Measurements from ENCODE around the gene RGS6.

RGS6 gene

DNA sequence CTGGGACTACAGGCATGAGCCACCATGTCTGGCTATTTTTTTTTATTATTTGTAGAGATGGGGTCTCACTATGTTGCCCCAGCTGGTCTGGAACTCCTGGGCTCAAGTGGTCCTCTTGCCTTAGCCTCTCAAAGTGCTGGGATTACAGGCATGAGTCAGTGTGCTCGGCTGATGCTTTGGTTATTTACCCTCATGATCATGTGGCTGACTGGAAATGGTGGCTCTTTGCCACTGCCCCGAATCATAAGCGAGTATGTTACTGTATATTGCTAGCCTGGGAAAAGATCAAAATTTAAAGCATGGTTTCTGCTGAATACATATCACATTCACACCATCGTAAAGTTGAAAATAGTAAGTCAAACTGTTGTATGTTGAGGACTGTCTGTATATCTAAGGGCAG lies 101.1 kb downstream of the RGS6 start:
- H3K36me3 ChIP-seq (ENCODE audit: control insufficient read depth in 1 of 2, insufficient read depth in 2 of 2, low read length in 2 of 2), result no peaks in the 10 kb centered on the region
- H3K4me3 ChIP-seq (ENCODE audit: low read depth in 1 of 2, low read length in 2 of 2), result no peak overlapping the region
- no peaks in the 10 kb centered on the region for H3K4me1 ChIP-seq (ENCODE audit: control insufficient read depth in 1 of 2, insufficient read depth in 2 of 2, low read length in 2 of 2)
- H3K27ac ChIP-seq (ENCODE audit: low read depth, low read length), result no peak overlapping the region
- H3K27me3 ChIP-seq (ENCODE audit: control insufficient read depth in 1 of 2, insufficient read depth in 2 of 2, low read length in 2 of 2), result no peaks in the 10 kb centered on the region
- H3K9ac ChIP-seq (ENCODE audit: low read depth in 1 of 2, low read length in 2 of 2), result no peak overlapping the region
- no peaks in the 10 kb centered on the region for H3K9me3 ChIP-seq (ENCODE audit: control insufficient read depth in 1 of 2, low read length in 2 of 2)

DNA sequence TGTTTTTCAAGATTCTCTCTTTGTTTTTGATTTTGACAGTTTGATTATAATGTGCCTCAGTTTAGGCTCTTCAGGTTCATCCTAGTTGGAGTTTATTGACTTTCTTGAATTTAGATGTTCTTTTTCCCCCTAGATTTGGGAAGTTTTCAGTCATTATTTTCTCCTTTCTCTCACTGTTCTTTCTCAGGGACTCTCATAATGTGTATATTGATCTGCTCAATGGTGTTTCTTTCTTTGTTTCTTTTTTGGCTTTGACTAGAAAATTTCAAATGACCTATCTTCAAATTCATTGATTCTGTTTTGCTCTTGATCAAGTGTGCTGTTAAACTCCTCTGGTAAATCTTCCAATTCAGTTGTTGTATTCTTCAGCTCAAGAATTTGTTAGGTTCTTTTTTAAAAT lies 108.3 kb downstream of the RGS6 start:
- Histone ChIP-seq H3K9ac (ENCODE audit: low read depth in 1 of 2, low read length in 2 of 2) (no peak overlapping the region), H3K4me1 (ENCODE audit: control insufficient read depth in 1 of 2, insufficient read depth in 2 of 2, low read length in 2 of 2) (no peaks in the 10 kb centered on the region), H3K9me3 (ENCODE audit: control insufficient read depth in 1 of 2, low read length in 2 of 2) (peaks cover 3 to 10% of the 10 kb centered on the region in 2 donors), H3K27ac (ENCODE audit: low read depth, low read length) (no peak overlapping the region), H3K27me3 (ENCODE audit: control insufficient read depth in 1 of 2, insufficient read depth in 2 of 2, low read length in 2 of 2) (no peaks in the 10 kb centered on the region), H3K4me3 (ENCODE audit: low read depth in 1 of 2, low read length in 2 of 2) (no peak overlapping the region), H3K36me3 (ENCODE audit: control insufficient read depth in 1 of 2, insufficient read depth in 2 of 2, low read length in 2 of 2) (no peaks in the 10 kb centered on the region)

DNA sequence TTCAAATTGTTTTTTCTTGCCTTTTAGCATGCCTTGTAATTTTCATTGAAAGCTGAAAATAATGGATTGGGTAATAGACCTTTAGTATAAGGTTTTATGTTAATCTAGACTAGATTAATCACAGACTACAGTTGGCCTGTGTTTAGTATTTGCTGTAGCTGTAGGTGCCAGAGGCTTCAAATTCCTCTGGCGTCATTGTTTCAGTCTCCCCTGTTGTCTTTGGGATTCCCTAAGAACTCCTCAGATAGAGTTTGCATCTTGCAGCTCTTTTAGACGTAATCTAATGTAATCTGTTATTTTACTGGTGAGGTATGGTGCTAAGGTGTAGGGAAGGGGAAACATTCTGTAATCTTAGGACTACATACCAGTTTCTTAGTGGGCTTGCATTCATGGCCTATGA lies 113.0 kb downstream of the RGS6 start:
- Histone ChIP-seq H3K9ac (ENCODE audit: low read depth in 1 of 2, low read length in 2 of 2) (no peak overlapping the region), H3K36me3 (ENCODE audit: control insufficient read depth in 1 of 2, insufficient read depth in 2 of 2, low read length in 2 of 2) (no peaks in the 10 kb centered on the region), H3K4me3 (ENCODE audit: low read depth in 1 of 2, low read length in 2 of 2) (no peak overlapping the region), H3K4me1 (ENCODE audit: control insufficient read depth in 1 of 2, insufficient read depth in 2 of 2, low read length in 2 of 2) (no peaks in the 10 kb centered on the region), H3K27ac (ENCODE audit: low read depth, low read length) (no peak overlapping the region), H3K27me3 (ENCODE audit: control insufficient read depth in 1 of 2, insufficient read depth in 2 of 2, low read length in 2 of 2) (no peaks in the 10 kb centered on the region), H3K9me3 (ENCODE audit: control insufficient read depth in 1 of 2, low read length in 2 of 2) (peaks cover 3 to 8% of the 10 kb centered on the region in 2 donors)

DNA sequence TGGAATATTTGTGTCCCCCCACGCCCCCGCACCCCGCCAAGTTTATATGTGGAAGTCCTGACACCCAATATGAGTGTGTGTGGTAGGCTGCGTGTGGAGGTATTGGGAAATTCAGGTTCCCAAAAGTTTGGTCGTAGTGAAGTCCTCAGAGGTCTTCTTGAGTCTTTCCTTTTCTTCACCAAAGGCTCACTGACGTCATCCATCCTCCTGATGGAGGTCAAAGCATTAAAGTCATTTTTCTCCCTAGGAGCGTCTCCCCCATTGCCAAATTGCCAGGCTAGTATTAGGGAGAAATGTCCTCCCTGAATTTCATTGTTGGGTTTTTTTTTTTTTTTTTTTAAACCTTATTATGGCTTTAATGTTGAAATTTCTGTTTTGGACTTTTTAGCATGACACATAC lies 113.7 kb downstream of the RGS6 start:
- Histone ChIP-seq H3K4me3 (ENCODE audit: low read depth in 1 of 2, low read length in 2 of 2) (no peak overlapping the region), H3K9ac (ENCODE audit: low read depth in 1 of 2, low read length in 2 of 2) (no peak overlapping the region), H3K27me3 (ENCODE audit: control insufficient read depth in 1 of 2, insufficient read depth in 2 of 2, low read length in 2 of 2) (no peaks in the 10 kb centered on the region), H3K4me1 (ENCODE audit: control insufficient read depth in 1 of 2, insufficient read depth in 2 of 2, low read length in 2 of 2) (no peaks in the 10 kb centered on the region), H3K36me3 (ENCODE audit: control insufficient read depth in 1 of 2, insufficient read depth in 2 of 2, low read length in 2 of 2) (no peaks in the 10 kb centered on the region), H3K27ac (ENCODE audit: low read depth, low read length) (no peak overlapping the region), H3K9me3 (ENCODE audit: control insufficient read depth in 1 of 2, low read length in 2 of 2) (peaks cover 2% of the 10 kb centered on the region in 2 donors)

DNA sequence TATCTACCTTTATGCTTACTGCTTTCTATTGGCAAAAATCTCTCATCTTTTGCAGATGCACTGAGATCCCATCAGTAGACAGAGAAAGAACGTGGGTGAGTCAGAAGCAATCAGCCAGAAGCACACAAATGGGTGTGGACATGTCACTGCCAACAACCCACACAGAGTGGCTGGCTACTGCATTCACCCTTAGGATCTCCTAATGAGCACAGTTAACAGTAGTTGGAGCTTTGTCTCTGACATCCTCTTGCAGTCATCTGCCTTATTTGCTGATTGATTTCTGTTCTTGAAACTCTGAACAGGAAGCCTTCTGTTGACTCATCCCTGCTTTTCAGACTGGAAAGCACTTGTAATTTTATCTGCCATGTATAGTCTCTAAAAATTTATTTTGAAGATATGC lies 117.2 kb downstream of the RGS6 start:
- no peaks in the 10 kb centered on the region for H3K36me3 ChIP-seq (ENCODE audit: control insufficient read depth in 1 of 2, insufficient read depth in 2 of 2, low read length in 2 of 2)
- no peaks in the 10 kb centered on the region for H3K27me3 ChIP-seq (ENCODE audit: control insufficient read depth in 1 of 2, insufficient read depth in 2 of 2, low read length in 2 of 2)
- no peaks in the 10 kb centered on the region for H3K4me1 ChIP-seq (ENCODE audit: control insufficient read depth in 1 of 2, insufficient read depth in 2 of 2, low read length in 2 of 2)
- no peak overlapping the region for H3K4me3 ChIP-seq (ENCODE audit: low read depth in 1 of 2, low read length in 2 of 2)
- H3K9me3 ChIP-seq (ENCODE audit: control insufficient read depth in 1 of 2, low read length in 2 of 2), result no peaks in the 10 kb centered on the region
- H3K9ac ChIP-seq (ENCODE audit: low read depth in 1 of 2, low read length in 2 of 2), result no peak overlapping the region
- H3K27ac ChIP-seq (ENCODE audit: low read depth, low read length), result no peak overlapping the region

DNA sequence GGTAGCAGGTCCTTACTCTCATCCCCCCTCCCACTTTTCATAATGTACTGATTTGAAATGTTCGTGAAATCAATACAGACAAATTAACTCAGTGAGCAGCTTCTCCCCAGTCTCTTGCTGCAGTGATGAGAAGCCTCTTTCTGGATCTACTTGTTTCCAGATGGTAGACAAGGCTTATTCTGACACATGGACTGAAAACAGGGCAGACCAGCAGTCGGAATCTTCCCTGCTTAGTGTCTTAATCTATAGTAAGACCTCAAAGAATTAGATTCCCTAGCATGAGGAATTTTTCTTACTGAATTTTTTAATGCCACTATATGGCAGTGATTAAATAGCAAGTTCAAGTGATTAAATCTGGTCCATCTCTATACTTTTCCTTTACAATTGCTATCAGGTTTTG lies 120.1 kb downstream of the RGS6 start:
- H3K4me3 ChIP-seq (ENCODE audit: low read depth in 1 of 2, low read length in 2 of 2), result no peak overlapping the region
- no peaks in the 10 kb centered on the region for H3K9me3 ChIP-seq (ENCODE audit: control insufficient read depth in 1 of 2, low read length in 2 of 2)

DNA sequence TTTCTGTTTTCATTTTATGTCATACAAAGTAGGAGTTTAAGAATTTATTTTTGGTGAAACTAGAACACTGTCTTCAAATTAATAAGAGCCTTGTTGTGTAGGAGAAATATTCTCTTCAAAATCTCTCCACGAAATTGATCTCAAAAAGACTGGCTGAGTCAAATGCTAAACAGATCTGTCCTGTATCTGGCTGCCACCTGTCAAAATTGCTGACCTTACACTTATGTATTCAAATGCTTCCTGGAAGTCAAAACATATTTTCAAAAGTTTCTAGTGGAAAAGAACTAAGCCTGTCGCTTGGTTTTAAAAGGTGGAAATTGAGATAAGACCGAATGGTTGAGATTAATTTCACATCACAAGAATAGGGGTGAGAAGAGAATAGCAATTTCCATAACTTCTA lies 121.4 kb downstream of the RGS6 start:
- Histone ChIP-seq H3K4me3 (ENCODE audit: low read depth in 1 of 2, low read length in 2 of 2) (no peak overlapping the region), H3K27me3 (ENCODE audit: control insufficient read depth in 1 of 2, insufficient read depth in 2 of 2, low read length in 2 of 2) (no peaks in the 10 kb centered on the region), H3K4me1 (ENCODE audit: control insufficient read depth in 1 of 2, insufficient read depth in 2 of 2, low read length in 2 of 2) (no peaks in the 10 kb centered on the region), H3K27ac (ENCODE audit: low read depth, low read length) (no peak overlapping the region), H3K9me3 (ENCODE audit: control insufficient read depth in 1 of 2, low read length in 2 of 2) (no peaks in the 10 kb centered on the region), H3K9ac (ENCODE audit: low read depth in 1 of 2, low read length in 2 of 2) (no peak overlapping the region), H3K36me3 (ENCODE audit: control insufficient read depth in 1 of 2, insufficient read depth in 2 of 2, low read length in 2 of 2) (no peaks in the 10 kb centered on the region)

More for the DNA sequence above, 120.1 kb downstream of the RGS6 start:
- Histone ChIP-seq H3K4me1 (ENCODE audit: control insufficient read depth in 1 of 2, insufficient read depth in 2 of 2, low read length in 2 of 2) (no peaks in the 10 kb centered on the region), H3K27me3 (ENCODE audit: control insufficient read depth in 1 of 2, insufficient read depth in 2 of 2, low read length in 2 of 2) (no peaks in the 10 kb centered on the region), H3K9ac (ENCODE audit: low read depth in 1 of 2, low read length in 2 of 2) (no peak overlapping the region), H3K27ac (ENCODE audit: low read depth, low read length) (no peak overlapping the region), H3K36me3 (ENCODE audit: control insufficient read depth in 1 of 2, insufficient read depth in 2 of 2, low read length in 2 of 2) (no peaks in the 10 kb centered on the region)

DNA sequence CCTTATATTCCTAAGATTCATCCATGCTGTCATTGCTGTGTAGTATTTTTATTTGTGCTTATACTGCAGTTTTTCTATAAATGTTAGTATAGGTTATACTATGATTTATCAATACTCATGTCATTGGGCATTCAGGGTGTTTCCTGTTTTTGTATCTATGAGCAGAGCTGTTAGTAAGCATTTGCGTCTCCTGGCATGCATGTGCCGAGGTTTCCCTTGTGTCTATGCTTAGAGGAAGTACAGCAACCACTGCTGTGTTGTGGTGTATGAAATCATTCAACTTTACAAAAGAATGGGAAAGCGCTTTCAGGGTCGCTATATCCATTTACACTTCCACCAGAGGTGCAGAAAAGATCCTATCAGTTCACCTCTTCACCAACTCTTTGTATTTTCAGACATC lies 122.7 kb downstream of the RGS6 start:
- no peak overlapping the region for H3K9ac ChIP-seq (ENCODE audit: low read depth in 1 of 2, low read length in 2 of 2)
- no peak overlapping the region for H3K4me3 ChIP-seq (ENCODE audit: low read depth in 1 of 2, low read length in 2 of 2)
- no peaks in the 10 kb centered on the region for H3K27me3 ChIP-seq (ENCODE audit: control insufficient read depth in 1 of 2, insufficient read depth in 2 of 2, low read length in 2 of 2)
- no peaks in the 10 kb centered on the region for H3K9me3 ChIP-seq (ENCODE audit: control insufficient read depth in 1 of 2, low read length in 2 of 2)
- H3K36me3 ChIP-seq (ENCODE audit: control insufficient read depth in 1 of 2, insufficient read depth in 2 of 2, low read length in 2 of 2), result no peaks in the 10 kb centered on the region
- H3K4me1 ChIP-seq (ENCODE audit: control insufficient read depth in 1 of 2, insufficient read depth in 2 of 2, low read length in 2 of 2), result no peaks in the 10 kb centered on the region
- no peak overlapping the region for H3K27ac ChIP-seq (ENCODE audit: low read depth, low read length)

DNA sequence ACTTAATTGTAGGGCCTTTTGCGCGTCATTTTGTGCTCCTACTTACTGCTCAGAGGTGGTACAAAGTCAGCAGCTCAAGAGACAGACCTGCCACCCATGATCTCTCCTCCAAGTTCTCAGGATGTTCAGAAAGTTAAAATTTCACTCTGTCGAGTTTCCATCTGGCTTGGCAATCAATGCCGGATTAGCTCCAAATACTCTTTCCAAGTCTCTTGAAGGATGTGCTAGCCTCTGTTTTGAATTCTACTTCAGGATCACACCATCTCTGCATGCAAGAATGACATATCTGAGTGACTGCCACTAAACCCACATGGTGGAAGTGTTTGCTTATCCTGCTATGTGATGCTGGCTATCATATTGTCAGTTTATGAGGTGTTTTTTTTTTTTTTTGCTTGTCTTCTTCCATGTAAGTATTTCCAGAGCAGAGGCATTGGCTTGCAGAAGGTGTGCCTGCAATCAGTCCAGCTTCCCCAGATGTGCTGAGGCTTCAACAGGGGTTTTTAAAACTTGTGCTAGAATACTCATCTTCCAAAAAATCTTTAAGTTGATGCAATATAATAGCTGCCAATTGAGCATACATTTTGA lies 125.6 kb downstream of the RGS6 start:
- Histone ChIP-seq H3K9ac (ENCODE audit: low read depth in 1 of 2, low read length in 2 of 2) (no peak overlapping the region), H3K9me3 (ENCODE audit: control insufficient read depth in 1 of 2, low read length in 2 of 2) (no peaks in the 10 kb centered on the region), H3K4me3 (ENCODE audit: low read depth in 1 of 2, low read length in 2 of 2) (no peak overlapping the region), H3K4me1 (ENCODE audit: control insufficient read depth in 1 of 2, insufficient read depth in 2 of 2, low read length in 2 of 2) (no peaks in the 10 kb centered on the region), H3K36me3 (ENCODE audit: control insufficient read depth in 1 of 2, insufficient read depth in 2 of 2, low read length in 2 of 2) (no peaks in the 10 kb centered on the region), H3K27me3 (ENCODE audit: control insufficient read depth in 1 of 2, insufficient read depth in 2 of 2, low read length in 2 of 2) (no peaks in the 10 kb centered on the region), H3K27ac (ENCODE audit: low read depth, low read length) (no peak overlapping the region)

DNA sequence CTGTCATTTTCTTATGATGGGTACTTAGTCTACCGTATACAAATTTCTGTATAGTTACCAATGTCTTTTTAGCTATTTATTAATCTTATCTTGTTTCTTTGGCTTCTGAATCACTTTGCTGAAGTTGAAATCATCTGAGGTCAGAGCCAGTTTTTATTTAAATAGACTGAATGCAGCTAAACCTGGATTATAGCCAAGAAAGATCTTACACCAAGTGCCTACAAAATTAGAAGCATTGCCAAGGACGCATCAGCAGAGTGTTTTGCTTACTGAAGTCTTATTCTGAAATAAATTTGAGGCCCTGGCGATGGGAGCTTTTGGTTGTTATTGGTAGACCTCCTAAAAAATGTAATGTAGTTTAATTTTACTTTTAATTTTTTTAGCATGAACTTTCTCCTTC lies 128.2 kb downstream of the RGS6 start:
- H3K4me3 ChIP-seq (ENCODE audit: low read depth in 1 of 2, low read length in 2 of 2), result no peak overlapping the region
- no peaks in the 10 kb centered on the region for H3K27me3 ChIP-seq (ENCODE audit: control insufficient read depth in 1 of 2, insufficient read depth in 2 of 2, low read length in 2 of 2)
- no peak overlapping the region for H3K27ac ChIP-seq (ENCODE audit: low read depth, low read length)
- H3K36me3 ChIP-seq (ENCODE audit: control insufficient read depth in 1 of 2, insufficient read depth in 2 of 2, low read length in 2 of 2), result no peaks in the 10 kb centered on the region
- no peaks in the 10 kb centered on the region for H3K9me3 ChIP-seq (ENCODE audit: control insufficient read depth in 1 of 2, low read length in 2 of 2)
- H3K9ac ChIP-seq (ENCODE audit: low read depth in 1 of 2, low read length in 2 of 2), result no peak overlapping the region
- no peaks in the 10 kb centered on the region for H3K4me1 ChIP-seq (ENCODE audit: control insufficient read depth in 1 of 2, insufficient read depth in 2 of 2, low read length in 2 of 2)

DNA sequence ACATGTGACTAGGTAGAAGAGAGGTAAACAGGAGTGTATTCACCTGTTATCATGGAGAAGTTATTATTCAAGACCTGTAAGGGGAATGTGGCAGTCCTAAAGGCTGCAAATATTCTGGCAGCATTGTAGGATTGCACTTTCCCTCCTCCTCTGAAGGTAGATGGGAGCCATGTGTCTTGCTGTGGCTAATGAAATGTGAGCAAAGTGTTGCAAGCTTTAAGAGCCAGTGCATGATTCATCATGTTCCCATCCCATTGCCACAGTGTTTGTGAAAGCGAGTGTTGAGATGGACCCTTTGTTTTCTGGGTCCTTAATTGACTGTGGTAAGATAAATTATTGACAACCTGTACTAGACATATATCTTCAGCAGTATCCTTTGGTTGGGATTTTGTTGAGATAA lies 128.7 kb downstream of the RGS6 start:
- Histone ChIP-seq H3K9ac (ENCODE audit: low read depth in 1 of 2, low read length in 2 of 2) (no peak overlapping the region), H3K36me3 (ENCODE audit: control insufficient read depth in 1 of 2, insufficient read depth in 2 of 2, low read length in 2 of 2) (no peaks in the 10 kb centered on the region), H3K27ac (ENCODE audit: low read depth, low read length) (no peak overlapping the region), H3K4me3 (ENCODE audit: low read depth in 1 of 2, low read length in 2 of 2) (no peak overlapping the region), H3K9me3 (ENCODE audit: control insufficient read depth in 1 of 2, low read length in 2 of 2) (no peaks in the 10 kb centered on the region), H3K4me1 (ENCODE audit: control insufficient read depth in 1 of 2, insufficient read depth in 2 of 2, low read length in 2 of 2) (no peaks in the 10 kb centered on the region), H3K27me3 (ENCODE audit: control insufficient read depth in 1 of 2, insufficient read depth in 2 of 2, low read length in 2 of 2) (no peaks in the 10 kb centered on the region)

All from duodenal mucosa (tissue), 2 donors.